Measurements from ENCODE around the gene DPH3.

Gene DPH3

GRCh38 chr3:16231983-16232382 is 32.8 kb downstream of the DPH3 start:
- no peak for DNase-seq

DNA sequence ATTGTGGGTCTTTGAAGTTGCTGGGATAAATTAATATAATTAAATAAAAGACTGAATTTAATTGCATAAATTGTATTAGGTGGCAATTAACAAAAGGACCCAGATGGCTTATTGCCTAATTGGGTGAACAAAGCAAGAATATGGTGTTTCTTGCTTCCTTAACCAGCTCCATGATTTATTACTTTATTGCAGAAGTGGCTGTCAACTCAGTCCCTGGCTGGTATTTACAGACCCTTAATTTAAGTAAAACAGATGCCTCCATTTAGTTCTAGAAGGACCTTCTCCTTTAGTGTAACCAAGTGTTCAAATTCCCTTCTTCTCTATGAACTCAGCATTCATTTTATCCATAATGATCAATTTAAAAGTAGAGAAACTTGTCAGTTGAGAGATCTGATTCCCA is 35.1 kb downstream of the DPH3 start:
- no peak for DNase-seq

DNA sequence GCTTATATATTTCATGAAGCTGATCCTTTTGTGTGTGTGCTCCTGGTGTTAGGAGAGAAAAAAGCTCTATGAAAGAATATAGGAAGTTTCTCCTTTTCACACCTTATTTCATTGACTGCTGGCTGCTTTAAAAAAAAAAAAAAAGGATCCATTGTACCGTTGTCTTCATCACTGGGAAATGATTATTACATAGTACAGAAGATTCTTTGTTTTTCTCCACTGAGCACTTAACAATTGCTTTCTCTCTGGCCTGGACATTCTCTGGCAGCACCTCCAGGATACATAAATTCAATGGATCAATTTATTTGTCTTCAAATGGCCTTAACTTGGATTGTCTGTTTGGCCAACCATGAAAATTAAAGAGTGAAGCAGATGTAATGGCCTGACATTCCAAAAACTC is 37.2 kb downstream of the DPH3 start:
- DNase-seq, result no peak

DNA sequence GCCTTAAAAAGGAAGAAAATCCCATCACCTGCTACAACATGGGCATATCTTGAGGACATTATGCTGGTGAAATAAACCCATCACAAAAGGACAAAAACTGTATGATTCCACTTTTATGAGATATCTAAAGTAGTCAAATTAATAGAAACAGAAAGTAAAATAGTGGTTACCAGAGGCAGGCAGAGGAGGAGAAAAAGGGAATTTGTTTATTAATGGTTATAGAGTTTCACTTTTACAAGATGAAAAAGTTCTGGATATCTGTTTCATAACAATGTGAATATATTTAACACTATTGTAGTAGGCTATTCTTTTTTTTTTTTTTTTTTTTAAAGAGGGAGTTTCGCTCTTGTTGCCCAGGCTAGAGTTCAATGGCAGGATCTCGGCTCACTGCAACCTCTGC is 40.4 kb downstream of the DPH3 start:
- DNase-seq, result no peak

- no peak for DNase-seq
Observed at GRCh38 chr3:16222547-16222946, 42.2 kb downstream of the DPH3 start.

GRCh38 chr3:16221990-16222389 is 42.8 kb downstream of the DPH3 start:
- no peak for DNase-seq

DNA sequence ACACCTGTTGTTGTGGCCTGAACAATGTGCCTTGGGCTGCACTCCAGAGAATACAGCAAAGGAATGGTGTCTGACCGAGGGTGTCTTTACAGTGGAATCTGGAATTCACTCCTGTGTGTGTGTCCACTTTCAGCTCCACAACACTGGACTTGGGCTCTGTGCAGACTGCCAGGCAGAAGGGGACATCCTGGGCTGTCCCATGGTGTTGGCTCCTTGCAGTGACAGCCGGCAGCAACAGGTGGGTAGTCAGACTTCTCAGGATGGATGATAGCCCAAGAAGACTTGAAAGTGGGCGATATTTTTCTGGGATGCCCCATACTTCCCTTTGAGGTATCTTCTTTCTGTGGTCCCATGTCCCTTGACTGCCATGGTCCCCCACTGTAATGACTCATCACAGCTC is 45.0 kb downstream of the DPH3 start:
- no peak for DNase-seq

DNA sequence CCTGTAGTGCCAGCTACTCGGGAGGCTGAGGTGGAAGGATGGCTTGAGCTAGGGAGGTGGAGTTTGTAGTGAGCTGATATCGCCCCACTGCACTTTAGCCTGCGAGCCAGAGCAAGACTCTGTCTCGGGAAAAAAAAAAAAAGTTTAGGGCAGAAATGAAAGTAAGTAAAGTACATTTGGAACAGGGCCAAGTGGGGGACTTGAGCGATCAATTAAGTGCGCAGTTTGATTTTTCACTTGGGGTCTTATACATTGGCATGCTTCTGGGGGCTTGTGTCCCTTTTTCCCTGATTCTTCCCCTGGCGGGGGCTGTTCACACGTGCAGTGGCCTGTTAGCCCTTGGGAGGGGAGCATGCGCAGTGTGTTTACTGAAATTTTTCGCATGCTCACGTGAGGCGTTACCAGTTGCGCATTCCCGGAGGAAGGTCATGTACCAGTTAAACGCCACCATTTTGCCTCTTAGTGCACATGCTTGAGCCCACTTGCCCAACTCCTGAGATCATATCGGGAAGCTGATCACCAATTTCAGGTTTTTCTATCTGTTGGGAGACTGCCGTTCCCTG is 48.3 kb downstream of the DPH3 start:
- no peak for DNase-seq

DNA sequence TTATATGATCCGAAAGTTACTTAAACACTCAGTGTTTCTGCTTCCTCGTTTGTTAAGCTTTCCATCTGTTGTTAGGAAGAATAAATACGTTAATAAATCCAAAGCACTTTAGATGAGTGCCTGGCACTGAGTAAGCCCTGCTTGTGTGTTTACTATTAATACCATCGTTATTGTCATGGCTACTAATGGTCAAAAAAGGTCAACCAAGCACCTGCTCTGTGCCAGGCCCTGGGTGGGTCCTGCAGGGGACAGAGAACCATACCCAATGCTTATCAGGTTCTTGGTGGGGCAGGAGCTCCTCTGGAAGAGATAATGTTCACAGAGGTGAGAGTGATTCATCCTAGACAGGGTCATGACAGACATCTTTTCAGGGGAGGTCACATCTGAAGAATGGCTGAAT is 50.4 kb downstream of the DPH3 start:
- DNase-seq, result no peak

DNA sequence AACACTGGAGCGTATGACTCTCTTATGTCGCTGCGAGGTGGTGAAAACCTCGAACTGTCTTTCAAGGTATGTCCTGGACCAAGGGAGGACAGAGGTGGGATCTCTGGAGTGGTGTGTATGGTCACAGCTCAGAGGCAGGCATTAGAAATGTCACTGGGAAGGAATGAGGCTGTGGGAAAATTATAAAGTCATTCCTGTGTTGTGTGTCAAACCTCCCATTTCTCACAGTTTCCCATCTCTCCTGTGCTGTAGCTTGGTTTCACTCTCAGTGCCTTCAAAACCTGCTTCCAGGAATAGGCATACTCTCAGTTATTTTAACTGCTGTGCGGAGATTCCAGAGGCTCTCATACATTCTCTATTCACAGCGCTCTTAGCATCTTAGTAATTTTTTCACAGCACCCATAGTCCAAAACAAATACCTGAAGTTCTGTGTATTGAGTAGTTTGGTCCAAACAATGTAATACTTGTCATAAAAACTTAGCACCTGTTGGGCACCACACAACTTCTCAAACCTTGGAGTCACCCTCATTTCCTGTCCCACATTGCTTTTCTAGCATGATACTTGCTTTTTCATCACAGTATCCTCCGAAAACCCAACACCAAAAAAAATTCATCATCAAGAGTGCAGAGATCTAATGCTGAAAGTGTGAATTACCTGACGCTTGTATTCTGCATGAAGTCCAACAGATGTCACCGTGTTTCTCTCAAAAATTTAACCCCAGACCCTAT is 53.4 kb downstream of the DPH3 start:
- no peak for DNase-seq

Measured in T-helper 1 cell (primary cell).